SW 1271 (cell line): Measurements from ENCODE around the gene PKNOX1.
"Not testable (repeated sequence)": the region's sequence is repeated elsewhere in the genome, so short reads cannot be mapped to it uniquely, and the experiment has no call there.

ENCODE experiments used
- DNase-seq, 2 experiments: peaks; one replicate each; lab custom pipeline; 2025; lab: John Stamatoyannopoulos, UW

The PKNOX1 gene

DNA sequence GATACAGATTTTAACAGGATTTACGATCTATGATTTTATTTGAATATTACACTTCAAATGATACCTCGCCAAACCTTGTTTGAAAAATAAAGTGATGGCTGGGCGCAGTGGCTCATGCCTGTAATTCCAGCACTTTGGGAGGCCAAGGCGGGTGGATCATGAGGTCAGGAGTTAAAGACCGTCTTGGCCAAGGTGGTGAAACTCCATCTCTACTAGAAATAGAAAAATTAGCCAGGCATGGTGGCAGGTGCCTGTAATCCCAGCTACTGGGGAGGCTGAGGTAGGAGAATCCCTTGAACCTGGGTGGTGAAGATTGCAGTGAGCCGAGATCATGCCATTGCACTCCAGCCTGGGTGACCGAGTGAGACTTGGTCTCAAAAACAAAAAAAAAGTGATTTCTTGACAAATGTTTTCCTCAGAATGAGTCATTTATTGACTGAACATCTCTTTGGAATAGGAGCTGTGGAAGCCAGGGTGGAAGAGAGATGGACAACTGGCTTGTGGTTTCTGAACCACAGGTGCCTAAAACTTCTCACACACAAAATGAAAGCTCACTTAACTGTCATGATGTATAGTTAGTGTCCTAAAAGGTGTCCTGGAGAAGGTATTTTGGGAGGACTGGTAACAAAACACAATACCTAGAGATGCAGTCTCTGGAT lies 11.9 kb downstream of the PKNOX1 start:
- DNase-seq: no peak

DNA sequence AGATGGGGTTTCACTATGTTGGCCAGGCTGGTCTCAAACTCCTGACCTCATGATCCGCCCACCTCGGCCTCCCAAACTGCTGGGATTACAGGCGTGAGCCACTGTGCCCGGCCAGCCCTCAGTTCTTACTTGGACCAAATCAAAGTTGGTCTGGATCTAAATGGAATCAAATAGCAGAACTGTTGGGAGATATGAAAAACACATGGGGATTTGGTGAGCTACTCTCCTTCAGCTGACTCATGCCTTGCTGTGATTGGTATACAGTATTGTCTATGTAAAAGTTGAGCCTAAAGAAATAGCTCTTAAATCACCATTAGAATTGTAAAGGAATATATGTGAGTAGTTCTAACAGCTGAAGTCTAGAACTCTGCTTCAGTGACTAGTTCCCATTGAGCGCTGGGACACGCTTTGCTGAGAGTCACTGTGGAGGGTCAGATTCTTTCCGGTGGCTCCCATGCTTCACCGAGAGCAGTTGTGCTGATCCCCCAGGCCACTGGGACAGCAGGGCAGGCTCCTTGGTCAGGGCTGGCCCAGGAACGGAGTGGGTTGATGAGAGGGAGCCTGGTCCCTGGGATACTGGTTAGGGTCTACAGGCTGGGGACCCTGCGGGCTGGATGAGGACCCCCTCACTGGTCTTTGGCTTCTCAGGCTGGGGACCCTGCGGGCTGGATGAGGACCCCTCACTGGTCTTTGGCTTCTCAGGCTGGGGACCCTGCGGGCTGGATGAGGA lies 14.0 kb downstream of the PKNOX1 start:
- DNase-seq: no peak

DNA sequence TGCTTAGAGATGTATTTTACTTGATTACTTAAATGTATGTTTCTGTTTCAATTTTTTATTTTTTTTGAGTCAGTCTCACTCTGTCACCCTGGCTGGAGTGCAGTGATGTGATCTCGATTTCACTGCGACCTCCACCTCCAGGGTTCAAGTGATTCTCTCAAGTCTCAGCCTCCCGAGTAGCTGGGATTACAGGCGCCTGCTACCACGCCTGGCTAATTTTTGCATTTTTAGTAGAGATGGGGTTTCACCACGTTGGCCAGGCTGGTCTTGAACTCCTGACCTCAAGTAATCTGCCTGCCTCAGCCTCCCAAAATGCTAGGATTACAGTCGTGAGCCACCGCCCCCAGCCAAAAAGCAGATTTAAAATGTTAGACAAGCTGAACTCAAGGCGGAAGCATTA lies 15.0 kb downstream of the PKNOX1 start:
- DNase-seq: not testable (repeated sequence)

DNA sequence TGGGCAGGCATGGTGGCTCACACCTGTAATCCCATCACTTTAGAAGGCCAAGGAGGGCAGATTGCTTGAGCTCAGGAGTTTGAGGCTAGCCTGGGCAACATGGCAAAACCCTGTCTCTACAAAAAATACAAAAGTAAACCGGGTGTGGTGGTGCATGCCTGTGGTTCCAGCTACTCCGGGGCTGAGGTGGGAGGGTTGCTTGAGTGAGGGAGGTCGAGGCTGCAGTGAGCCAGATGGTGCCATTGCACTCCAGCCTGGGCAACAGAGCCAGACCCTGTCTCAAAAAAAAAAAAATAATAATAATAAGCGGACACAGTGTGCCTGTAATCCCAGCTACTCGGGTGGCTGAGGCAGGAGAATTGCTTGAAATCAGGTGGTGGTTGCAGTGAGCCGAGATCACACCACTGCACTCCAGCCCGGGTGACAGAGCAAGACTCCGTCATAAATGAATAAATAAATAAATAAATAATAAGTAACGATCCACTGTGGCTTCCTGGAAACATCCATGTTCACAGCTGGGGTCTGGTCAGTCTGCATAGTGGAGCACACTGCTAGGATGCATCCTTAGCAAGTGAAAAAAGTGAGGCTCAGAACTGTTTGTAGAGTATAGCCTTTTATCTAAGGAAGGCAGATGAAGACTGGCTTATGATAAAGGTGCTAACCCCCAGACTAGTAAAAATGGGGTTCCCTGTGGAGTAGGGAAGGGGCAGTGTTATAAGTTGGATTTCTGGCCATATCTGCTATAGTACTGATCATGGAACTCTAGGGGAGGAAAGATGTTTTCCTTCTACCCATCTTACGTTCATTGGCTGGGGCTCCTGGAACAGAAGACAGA lies 15.7 kb downstream of the PKNOX1 start:
- no peak for DNase-seq

DNA sequence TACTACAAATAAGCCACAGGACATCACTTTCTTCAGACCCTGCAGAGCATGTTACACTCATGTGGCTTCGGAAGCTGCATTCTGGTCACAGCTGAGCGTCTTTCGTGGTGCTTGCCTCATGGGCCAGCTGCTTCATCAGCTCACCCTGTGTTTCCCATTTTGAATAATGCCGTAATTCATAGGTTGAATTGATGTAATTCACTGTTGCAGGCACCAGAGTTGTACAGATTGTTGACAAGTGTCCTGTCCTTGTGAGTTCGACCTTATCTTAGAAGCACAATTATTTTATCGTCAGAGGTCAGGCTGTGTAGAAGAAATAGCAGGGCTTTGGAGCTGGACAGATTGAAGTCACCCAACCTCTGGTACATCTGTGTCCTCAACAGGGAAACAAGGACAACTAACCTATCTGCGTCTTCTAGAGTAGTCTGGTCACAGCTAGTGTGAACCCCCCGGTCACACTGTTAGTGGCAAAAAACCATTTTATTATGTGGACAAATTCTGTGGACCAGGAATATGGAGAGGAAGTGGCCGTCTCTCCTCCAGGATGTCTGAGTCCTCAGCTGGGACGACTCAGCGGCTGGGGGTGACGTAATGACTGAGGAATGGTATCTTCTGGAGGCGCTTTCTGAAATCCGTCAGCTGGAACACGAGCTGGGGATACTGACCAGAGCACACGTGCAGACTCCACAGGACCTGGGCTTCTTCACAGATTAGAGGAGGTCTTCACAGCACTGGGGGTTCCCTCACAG lies 17.8 kb downstream of the PKNOX1 start:
- no peak for DNase-seq

DNA sequence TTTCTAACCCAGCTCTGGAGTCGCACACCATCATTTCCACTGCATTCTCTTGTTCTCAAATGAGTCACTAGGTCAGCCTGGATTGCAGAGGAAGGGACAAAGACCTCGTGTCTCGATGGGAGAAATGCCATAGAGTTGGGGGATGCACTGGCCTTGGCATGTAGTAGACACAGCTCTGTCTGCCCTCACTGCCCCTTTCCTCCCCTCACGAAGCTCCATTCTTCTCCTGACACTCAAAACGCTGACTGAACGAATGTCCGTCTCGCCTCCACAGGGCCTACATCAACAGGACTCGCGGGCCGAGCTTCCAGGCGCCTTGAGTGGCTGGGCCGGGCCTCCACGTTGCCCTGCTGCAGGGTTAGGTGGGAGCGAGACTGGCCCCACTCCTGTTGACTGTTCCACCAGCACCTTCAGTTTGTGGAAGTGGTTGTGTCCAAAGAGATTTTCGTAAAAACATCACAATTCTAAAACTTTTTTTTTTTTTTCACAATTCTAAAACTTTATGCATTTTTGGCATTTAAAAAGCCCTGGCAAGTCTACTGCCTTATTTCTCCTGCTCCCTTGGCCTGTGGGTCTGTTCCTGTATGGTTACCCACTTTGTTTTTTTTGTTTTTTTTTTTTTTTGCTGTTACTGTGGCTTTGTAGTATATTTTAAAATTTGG lies 18.8 kb downstream of the PKNOX1 start:
- DNase-seq: no peak

DNA sequence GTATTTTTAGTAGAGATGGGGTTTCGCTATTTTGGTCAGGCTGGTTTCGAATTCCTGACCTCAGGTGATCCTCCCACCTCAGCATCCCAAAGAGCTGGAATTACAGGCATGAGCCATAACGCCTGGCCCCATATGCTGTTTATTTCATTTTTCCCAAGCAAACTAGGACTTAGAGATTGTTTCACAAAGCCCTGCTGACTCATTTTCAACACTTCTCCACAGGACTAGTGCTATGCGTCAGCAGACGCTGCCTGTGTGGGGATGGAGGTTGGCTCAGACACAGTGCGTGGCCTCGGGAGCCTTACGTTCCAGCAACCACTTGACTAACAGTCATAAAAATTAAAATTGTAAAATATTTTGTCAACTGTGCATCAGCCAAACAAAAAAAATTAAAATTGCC lies 22.7 kb downstream of the PKNOX1 start:
- DNase-seq: no peak

DNA sequence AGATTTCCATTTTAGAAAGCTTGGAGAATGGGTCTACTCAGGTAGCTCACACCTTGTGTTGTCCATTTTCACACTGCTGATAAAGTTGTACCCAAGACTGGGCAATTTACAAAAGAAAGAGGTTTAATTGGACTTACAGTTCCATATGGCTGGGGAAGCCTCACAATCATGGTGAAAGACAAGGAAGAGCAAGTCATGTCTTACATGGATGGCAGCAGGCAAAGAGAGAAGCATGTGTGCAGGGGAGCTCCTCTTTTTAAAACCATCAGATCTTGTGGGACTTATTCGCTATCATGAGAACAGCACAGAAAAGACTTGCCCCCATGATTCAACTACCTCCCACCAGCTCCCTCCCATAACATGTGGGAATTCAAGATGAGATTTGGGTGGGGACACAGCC lies 23.6 kb downstream of the PKNOX1 start:
- not testable (repeated sequence) for DNase-seq

DNA sequence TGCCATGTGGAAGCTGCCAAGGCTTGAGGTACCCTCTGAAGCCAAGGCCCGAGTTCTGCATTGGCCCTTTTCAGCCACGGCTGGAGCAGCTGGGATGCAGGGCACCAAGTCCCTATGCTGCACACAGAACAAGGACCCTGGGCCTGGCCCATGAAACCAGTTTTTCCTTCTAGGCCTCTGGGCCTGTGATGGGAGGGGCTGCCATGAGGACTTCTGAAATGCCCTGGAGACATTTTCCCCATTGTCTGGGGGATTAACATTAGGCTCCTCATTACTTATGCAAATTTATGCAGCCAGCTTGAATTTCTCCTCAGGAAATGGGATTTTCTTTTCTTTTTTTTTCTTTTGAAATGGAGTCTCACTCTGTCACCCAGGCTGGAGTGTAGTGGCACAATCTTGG lies 24.8 kb downstream of the PKNOX1 start:
- not testable (repeated sequence) for DNase-seq

DNA sequence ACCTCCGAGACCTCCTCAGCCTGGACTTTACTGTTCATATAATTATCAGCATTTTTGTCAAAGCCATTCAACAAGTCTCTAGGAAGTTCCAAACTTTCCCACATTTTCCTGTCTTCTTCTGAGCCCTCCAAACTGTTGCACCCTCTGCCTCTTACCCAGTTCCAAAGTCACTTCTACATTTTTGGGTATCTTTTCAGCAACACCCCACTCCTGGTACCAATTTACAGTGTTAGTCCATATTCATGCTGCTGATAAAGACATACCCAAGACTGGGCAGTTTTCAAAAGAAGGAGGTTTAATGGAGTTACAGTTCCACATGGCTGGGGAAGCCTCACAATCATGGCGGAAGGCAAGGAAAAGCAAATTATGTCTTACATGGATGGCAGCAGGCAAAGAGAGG lies 25.7 kb downstream of the PKNOX1 start:
- DNase-seq: not testable (repeated sequence)

DNA sequence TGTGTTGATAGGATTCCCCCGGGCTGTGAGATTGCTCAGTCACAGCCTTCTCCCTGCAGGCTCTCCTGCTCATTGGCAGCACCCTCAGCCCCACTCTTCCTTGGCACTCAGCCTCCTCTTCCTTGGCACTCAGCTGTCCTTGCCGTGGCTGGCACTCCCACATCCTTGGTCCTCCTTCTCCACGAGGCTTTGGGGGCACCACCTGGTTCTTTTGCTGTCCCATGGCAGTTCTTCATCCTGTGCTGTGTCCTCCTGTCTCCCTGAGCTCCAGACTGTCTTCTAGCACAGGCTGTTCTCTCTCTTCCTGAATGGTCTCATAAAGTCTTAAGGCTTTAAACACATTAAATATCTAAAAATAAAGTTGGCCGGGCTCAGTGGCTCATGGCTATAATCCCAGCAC lies 27.0 kb downstream of the PKNOX1 start:
- DNase-seq: no peak

DNA sequence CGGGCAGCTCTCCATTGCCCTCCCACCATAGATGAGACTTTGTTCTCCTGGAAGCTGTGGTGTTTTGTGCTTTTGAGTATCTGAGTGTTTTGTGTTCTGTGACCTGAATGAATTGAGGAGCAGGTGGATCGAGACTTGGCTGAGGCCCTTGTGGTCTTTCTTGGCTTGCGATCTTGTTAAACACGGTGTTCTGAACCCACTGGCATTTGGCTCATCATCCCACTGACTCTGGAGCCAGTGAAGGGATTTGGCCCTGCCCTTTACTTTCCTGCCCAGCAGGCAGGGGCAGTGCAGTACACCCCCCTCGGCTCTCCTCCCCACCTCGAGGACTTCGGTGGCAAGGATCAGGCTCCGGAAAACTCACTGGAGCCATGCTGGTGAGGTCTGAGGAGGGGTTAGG lies 30.6 kb downstream of the PKNOX1 start:
- no peak for DNase-seq

DNA sequence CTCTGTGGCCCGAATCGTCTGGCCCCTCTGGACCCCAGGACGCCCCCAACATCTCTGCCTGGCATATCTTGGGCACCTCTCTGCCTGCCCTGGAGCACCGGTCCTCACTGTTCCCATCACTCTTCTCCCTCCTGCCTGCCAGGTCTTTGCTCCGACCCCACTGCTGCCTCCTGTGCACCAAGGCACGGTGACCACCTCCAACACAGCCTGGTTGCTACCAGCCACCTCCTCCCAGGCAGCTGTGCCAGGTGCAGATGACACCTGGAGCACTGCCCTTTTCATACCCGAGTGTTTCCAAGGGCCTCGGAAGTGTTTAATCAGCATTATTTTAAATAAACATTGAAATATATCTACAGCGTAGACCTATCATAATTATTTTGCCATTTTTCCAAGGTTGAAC lies 31.3 kb downstream of the PKNOX1 start:
- no peak for DNase-seq

DNA sequence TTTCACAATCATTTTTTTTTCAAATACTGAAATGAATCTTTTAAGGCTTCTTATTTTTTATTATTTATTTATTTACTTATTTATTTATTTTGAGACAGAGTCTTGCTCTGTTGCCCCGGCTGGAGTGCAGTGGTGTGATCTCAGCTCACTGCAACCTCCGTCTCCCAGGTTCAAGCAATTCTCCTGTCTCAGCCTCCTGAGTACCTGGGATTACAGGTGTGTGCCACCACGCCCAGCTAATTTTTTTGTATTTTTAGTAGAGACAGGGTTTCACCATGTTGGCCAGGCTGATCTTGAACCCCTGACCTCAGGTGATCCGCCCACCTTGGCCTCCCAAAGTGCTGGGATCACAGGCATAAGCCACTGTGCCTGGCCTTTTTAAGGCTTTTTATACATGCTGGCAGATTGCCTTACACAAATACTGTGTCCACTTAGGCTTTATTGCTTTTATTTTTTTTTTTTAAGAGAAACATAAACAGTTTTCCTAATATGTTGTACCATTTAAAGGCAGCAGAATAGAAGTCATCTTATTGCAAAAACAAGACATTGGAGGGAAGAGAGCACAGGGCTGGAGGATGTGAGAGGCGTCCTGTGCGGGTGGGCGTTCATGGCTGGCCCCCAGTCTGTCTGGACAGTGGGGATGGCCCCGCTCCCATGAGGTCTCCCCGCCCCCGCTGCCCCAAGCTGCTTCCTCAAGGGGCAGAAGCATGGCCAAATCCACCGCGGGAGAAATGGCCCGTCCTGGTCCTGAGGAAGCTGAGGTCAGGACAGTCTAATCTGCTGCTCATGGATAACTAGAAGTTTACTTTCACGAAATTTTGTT lies 31.9 kb downstream of the PKNOX1 start:
- not testable (repeated sequence) for DNase-seq

DNA sequence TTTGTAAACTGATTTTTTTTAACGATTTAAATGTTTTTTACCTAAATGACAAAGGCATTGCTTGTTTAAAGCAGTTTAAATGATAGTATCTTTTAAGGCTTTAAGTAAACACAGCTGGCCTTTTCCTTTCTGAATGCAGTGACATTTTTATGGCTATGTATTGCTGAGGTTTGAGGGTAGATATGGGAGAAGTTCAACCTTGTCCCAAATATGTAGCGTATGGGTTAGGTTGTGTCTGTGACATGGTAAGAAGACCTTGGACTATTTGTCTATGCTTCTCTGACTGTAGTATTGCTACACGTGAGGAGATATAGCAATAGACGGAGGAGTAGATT lies 32.5 kb downstream of the PKNOX1 start:
- no peak for DNase-seq

DNA sequence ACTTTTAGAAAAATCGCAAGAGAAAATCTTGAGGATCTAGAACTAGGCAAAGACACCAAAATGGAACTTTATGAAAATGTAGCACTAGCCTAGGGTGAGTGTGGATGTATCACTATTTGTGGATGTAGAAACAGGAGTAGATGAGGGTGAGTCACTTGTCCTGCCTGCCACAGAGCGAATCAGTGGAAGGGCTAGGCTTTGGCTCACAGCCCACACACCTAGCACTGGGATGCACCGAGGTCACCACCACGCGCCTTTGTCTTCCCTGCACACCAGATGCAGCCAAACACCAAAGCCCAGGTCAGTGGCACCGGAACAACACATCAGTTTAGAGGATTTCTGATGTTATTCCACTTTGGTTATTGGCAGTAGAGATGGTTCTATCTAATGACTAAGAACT lies 38.2 kb downstream of the PKNOX1 start:
- DNase-seq: no peak

DNA sequence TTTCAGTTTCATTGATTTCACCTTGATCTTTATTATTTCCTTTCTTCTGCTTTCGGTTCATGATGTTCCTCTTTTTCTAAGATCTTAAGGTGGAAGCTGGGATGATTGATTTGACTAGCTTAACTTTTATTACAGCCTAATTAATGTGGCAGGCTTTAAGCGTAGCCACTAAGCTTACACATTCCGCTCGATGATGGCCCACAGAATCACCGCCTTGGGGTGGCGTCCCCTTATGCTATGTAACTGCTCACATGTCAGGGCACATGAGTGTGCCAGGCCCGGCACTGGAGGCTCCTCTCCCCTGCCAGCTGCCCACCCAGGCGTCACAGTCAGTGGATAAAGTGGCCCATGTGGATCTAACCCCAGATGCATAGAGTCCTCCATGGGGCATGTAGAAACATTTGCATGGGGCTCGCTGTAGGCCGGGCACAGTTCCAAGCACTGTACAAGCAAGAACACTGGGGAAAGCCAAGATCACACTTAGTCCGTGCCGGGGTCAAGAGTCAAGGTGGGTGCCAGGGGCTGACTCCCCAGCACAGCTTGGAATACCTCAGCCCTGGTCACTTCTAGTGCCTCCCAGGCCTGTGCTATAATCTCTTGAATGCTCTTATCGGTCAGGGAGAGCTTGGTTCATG lies 41.7 kb downstream of the PKNOX1 start:
- no peak for DNase-seq

DNA sequence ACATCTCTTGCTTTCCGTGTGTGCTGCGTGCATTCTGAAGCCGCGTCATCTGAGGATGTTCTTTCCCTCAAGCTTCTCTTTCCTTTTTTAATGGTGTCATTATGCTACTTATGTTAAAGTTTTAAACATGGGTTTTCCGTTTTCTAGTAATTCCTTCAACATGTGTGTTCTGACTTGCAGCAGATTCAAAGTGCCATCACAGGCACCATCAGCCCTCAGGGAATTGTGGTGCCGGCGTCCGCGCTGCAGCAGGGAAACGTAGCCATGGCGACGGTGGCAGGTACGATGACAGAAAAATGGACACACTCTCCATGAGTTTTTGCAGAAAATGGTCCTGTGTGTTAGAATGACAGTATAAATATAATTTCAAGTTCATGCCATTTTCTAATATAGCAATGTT lies 42.4 kb downstream of the PKNOX1 start:
- no peak for DNase-seq

DNA sequence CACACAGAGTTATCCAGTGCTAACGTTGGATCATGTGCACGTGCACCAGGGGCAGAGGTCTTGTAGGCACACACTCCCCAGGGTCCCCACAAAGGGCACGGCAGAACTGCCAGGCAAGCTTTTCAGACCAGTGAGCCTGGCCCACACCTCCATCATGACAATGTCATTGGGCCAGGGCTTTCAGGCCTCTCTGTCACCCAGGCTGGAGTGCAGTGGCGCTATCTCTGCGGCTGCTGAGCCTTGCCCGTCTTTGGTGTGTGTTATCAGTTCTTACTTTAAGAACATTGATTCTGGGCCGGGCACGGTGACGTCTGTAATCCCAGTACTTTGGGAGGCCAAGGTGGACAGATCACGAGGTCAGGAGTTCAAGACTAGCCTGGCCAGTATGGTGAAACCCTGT lies 44.2 kb downstream of the PKNOX1 start:
- no peak for DNase-seq

DNA sequence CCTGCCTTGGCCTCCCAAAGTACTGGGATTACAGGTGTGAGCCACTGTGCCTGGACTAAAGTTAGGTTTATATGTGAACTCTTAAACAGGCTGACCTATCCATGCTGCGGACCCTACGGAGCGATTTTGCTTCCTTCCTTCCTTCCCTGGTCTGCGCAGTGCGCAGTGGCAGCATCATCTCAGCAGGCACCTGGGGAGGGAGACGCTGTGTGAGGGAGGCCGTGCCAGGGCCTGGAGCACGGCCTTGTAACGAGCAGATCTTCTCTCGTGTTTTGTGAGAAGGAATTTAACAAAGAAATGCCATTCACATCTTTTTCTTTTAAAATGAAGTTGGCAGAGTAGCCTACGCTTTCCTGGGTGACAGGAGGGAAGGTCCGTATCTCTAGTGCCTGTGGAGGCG lies 45.8 kb downstream of the PKNOX1 start:
- DNase-seq: no peak

DNA sequence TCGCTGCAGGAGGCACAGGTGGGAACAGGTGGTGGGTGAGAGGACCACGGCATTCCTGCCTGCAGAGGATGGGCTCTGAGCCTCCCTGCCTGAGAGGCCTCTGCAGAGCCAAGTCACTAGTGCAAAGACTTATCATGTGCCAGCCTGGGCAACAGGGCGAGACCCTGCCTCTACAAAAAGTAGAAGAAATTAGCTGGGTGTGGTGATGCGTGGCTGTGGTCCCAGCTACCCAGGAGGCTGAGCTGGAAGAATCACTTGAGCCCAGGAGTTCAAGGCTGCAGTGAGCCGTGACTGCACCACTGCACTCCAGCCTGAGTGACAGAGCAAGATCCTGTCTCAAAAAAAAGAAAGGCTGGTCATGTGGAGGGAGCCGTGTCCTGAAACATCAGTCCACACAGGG lies 46.4 kb downstream of the PKNOX1 start:
- DNase-seq: no peak
